GM18502 (cell line): Measurements from ENCODE around the gene CHD1.

ENCODE experiments used
- ATAC-seq: cut with Tn5 transposase; IDR thresholded peaks from one replicate; pipeline ENCODE4 v1.9.1; 2021; ENCODE audit warnings: mild to moderate bottlenecking; ENCODE audit not compliant: unreplicated experiment, poor library complexity

Gene CHD1

GRCh38 chr5:98825582-98826375 lies 103.0 kb downstream of the CHD1 start:
- no peak for ATAC-seq

DNA sequence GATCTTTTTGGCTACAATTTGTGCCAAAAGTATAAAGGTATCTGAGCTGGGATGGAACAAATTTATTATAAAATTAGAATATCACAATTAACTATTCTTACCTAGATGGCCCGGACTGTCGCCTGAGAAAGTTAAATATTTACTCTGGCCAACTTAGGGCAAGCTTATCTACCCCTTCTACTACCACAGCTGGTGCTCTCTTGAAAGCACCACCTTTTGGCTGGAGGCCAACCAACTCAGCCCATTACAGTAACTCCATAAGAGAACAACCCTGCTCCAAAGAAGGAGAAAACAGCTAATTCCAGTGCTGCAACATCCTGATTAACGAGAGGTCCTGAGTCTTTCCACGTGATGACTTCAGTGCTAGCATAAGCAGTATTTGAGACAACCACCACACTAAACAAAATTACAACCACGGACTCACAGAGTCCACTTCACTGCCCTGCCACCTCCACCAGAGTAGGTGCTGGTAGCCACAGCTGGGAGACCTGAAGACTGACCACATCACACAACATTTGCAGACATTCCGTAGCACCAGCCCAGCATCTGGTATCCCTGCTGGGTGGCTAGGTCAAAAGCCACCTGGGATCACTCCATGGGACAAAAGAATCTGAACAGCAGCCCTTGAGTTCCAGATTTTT lies 112.1 kb downstream of the CHD1 start:
- no peak for ATAC-seq

DNA sequence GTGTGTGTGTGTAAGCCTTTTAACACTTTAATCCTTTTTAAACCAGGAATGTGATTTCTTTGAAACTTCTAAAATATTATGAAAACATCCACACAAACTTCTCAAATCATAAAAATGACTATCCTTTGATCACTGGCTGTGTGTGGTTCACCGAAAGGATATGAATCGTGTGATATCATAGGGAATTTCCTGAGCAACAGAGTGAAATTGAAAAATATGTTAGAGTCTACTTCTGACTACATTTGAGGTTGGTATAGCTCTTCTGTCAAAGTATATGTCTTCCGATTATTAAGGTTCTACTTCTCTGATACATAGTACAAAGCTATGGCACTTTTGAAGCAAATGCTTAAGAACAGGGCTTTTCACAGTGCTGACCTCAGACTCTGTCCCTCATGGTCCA lies 115.1 kb downstream of the CHD1 start:
- no peak for ATAC-seq

DNA sequence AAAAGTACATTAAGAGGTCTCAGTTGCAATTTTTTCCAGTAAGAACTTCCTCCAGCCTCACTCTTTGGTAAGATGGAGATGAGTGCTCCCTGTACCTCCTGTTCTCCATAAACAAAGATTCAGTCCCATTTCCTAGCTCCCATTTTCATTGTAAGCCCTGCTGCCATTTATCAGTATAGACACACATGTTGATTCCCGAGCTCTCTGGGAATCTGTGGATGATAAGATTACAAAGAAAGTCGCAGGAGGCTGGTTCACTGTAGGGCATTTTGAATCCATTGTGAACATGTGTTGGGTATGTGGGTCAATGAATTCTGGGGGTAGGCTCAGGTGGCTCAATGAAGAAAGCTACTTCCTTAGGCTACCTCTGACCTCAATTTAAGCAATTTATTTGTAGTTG lies 118.6 kb downstream of the CHD1 start:
- ATAC-seq: no peak

GRCh38 chr5:98807806-98808205 lies 121.0 kb downstream of the CHD1 start:
- no peak for ATAC-seq

DNA sequence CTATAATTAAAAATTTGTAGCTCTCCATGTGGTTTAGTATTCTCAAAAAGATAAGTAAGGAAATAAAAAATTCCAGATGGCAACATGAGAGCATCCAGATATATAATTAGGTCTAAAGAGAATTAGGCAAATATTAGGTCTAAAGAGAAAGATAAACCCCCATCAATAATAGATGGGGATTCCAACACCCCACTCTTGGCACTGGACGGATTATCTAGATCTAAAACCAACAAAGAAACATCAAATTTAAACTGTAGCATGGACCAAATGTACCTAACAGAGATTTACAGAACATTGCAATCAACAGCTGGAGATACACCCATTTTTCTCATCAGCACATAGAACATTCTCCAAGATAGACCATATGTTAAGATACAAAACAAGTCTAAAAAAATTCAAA lies 123.7 kb downstream of the CHD1 start:
- no peak for ATAC-seq

DNA sequence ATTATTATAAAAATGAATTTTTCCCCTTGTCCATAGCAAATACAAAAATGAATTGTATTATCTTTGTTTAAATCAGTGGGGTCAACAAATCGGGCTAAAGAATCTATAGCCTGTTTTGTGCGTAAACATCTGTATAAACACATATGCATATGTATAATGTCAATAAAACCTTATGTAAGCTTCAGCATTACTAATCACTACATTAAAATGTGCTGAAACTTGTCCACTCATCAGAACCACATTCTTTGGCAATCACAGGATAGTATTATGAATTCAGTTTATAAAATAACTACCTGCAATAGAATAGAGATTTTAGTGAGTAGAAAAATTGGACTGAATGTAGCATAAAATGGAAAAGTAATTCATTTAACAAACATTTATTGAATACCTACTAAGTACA lies 124.7 kb downstream of the CHD1 start:
- no peak for ATAC-seq
